Prostate gland (tissue), 2 donors: Measurements from ENCODE around the gene TBC1D22A.

Experiments
- POLR2A ChIP-seq: fragments of 450-650 bp; IDR thresholded peaks from one replicate; pipeline ENCODE4 v1.6.1; 2016; ENCODE audit warnings: antibody characterized with exemption, mild to moderate bottlenecking
- TF ChIP-seq, protein P1 (sequence below), 4 experiments: fragments of 200-600 bp in 2 of 4; fragments of 450-650 bp in 2 of 4; sonication (generic) in 2 of 4; IDR thresholded peaks; 1 replicate in 3 of 4; 2 replicates in 1 of 4; pipeline ENCODE4 v1.5.1; 2016 to 2019; ENCODE audit warnings: antibody characterized with exemption in 4 of 4, mild to moderate bottlenecking in 2 of 4, moderate library complexity in 2 of 4

DNA sequence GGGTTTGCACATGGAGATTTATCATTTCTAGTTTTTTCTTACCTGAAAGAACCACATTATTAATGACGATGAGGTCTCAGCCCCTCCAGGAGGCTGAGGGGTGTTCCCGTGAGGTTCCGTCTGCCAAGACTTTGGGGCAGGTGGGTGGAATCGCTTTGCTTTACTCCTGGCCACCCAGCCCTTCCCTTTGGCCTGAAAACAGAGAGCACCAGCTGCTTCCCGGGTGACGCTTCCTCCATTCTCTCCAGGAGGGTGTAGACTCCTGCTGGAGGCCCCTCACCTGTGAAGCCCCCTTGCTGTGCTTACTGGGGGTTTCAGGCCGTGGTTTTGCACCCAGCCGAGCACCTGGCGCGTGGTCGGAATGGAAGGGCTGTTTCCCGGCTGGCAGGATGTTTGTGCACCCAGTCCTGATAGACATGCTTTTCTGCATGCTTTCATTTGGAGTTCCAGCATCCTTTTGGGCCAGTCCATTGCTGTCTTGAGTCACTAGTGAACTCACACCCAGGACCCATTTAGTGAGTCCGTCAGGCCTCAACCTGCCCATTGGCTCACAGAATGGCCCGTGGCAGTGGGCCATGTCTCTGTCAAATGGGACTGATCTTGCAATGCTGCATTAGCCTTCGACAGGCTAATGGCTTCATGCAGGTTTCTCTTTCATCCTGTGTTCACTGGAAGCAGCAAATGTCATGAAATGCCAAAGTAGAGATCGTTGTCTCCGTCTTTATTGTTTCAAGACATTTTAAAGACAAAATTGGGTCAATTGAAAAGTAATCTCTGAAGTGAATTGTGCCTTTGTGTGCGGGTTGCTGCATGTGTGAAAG lies 360.8 kb downstream of the TBC1D22A start:
- no peak for TF ChIP-seq POLR2A
- TF ChIP-seq, protein P1, sequence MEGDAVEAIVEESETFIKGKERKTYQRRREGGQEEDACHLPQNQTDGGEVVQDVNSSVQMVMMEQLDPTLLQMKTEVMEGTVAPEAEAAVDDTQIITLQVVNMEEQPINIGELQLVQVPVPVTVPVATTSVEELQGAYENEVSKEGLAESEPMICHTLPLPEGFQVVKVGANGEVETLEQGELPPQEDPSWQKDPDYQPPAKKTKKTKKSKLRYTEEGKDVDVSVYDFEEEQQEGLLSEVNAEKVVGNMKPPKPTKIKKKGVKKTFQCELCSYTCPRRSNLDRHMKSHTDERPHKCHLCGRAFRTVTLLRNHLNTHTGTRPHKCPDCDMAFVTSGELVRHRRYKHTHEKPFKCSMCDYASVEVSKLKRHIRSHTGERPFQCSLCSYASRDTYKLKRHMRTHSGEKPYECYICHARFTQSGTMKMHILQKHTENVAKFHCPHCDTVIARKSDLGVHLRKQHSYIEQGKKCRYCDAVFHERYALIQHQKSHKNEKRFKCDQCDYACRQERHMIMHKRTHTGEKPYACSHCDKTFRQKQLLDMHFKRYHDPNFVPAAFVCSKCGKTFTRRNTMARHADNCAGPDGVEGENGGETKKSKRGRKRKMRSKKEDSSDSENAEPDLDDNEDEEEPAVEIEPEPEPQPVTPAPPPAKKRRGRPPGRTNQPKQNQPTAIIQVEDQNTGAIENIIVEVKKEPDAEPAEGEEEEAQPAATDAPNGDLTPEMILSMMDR (IDR thresholded peaks at IDR 0.05) = no peak
